ENCODE data around the gene AFM. TPM values are rescaled to one million over a fixed set of nuclear protein-coding genes. Genes with fewer than 3 reads are reported as not detected.

AFM gene
- total and polyA plus RNA-seq, 2 of the 13 experiments (the other 11 are each of a cell fraction or from before 2014, with no cell fraction given), result 0.13 to 1.8 TPM

DNA sequence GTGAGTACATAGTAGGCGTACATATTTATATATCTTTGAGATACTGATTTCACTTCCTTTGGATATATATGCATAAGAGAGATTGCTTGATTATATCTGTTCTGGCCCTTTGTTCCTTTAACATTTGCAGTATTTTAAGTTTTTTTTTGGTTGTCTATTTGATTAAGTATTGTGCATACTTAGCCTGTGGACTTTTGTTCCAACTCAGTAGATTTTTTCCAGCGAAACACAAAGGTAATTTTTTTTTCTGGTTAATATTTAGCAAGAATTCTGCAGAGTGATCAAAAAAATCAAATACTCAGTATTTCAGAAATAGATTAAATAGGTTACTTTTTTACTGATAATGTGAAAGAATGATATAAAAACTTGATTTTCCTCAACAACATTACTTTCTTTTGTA lies at the start of gene AFM (continued):
- no peak for TF ChIP-seq ZNF3 (CRISPR knock-in tag; IDR thresholded peaks at IDR 0.05)
- peak; percentile 37; the same call in 1 of the 2 replicates for TF ChIP-seq HNF4A (CRISPR knock-in tag; IDR thresholded peaks at IDR 0.05)
- TF ChIP-seq MIXL1 (CRISPR knock-in tag; IDR thresholded peaks at IDR 0.05), result peak; percentile 43; the same call in 1 of the 2 replicates
- TF ChIP-seq RORA (CRISPR knock-in tag; IDR thresholded peaks at IDR 0.05), result no peak
- TF ChIP-seq HDAC2 (CRISPR knock-in tag; IDR thresholded peaks at IDR 0.05), result no peak
- no peak for TF ChIP-seq ZNF333 (CRISPR knock-in tag; IDR thresholded peaks at IDR 0.05; ENCODE audit: borderline replicate concordance)
- TF ChIP-seq ZNF160 (CRISPR knock-in tag; IDR thresholded peaks at IDR 0.05), result no peak
- peak; percentile 74; the same call in 1 of the 2 replicates for TF ChIP-seq NCOR1 (IDR thresholded peaks at IDR 0.05; ENCODE audit: borderline replicate concordance, low read length)
- TF ChIP-seq JUN (CRISPR knock-in tag; IDR thresholded peaks at IDR 0.05), result no peak
- TF ChIP-seq, protein P1, sequence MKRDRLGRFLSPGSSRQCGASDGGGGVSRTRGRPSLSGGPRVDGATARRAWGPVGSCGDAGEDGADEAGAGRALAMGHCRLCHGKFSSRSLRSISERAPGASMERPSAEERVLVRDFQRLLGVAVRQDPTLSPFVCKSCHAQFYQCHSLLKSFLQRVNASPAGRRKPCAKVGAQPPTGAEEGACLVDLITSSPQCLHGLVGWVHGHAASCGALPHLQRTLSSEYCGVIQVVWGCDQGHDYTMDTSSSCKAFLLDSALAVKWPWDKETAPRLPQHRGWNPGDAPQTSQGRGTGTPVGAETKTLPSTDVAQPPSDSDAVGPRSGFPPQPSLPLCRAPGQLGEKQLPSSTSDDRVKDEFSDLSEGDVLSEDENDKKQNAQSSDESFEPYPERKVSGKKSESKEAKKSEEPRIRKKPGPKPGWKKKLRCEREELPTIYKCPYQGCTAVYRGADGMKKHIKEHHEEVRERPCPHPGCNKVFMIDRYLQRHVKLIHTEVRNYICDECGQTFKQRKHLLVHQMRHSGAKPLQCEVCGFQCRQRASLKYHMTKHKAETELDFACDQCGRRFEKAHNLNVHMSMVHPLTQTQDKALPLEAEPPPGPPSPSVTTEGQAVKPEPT (CRISPR knock-in tag; IDR thresholded peaks at IDR 0.05; ENCODE audit: low read depth), result no peak
- no peak for TF ChIP-seq ATAD3A (CRISPR knock-in tag; IDR thresholded peaks at IDR 0.05)
- no peak for TF ChIP-seq ZSCAN22 (CRISPR knock-in tag; IDR thresholded peaks at IDR 0.05)
- no peak for TF ChIP-seq ZNF12 (CRISPR knock-in tag; IDR thresholded peaks at IDR 0.05)
- no peak for TF ChIP-seq ZNF264 (CRISPR knock-in tag; IDR thresholded peaks at IDR 0.05)
- TF ChIP-seq GLI4 (CRISPR knock-in tag; IDR thresholded peaks at IDR 0.05; ENCODE audit: borderline replicate concordance), result no peak
- no peak for TF ChIP-seq ETV5 (CRISPR knock-in tag; IDR thresholded peaks at IDR 0.05; ENCODE audit: borderline replicate concordance)
- peak; percentile 75; the same call in 1 of the 2 replicates for TF ChIP-seq HNRNPUL1 (IDR thresholded peaks at IDR 0.05; ENCODE audit: low read depth, low read length)
- TF ChIP-seq, protein P2, sequence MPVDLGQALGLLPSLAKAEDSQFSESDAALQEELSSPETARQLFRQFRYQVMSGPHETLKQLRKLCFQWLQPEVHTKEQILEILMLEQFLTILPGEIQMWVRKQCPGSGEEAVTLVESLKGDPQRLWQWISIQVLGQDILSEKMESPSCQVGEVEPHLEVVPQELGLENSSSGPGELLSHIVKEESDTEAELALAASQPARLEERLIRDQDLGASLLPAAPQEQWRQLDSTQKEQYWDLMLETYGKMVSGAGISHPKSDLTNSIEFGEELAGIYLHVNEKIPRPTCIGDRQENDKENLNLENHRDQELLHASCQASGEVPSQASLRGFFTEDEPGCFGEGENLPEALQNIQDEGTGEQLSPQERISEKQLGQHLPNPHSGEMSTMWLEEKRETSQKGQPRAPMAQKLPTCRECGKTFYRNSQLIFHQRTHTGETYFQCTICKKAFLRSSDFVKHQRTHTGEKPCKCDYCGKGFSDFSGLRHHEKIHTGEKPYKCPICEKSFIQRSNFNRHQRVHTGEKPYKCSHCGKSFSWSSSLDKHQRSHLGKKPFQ (CRISPR knock-in tag; IDR thresholded peaks at IDR 0.05; ENCODE audit: insufficient replicate concordance), result no peak
- no peak for TF ChIP-seq ZNF616 (CRISPR knock-in tag; IDR thresholded peaks at IDR 0.05; ENCODE audit: low read depth)
- TF ChIP-seq, protein P3, sequence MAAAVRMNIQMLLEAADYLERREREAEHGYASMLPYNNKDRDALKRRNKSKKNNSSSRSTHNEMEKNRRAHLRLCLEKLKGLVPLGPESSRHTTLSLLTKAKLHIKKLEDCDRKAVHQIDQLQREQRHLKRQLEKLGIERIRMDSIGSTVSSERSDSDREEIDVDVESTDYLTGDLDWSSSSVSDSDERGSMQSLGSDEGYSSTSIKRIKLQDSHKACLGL (CRISPR knock-in tag; IDR thresholded peaks at IDR 0.05), result no peak
- TF ChIP-seq, protein P4, sequence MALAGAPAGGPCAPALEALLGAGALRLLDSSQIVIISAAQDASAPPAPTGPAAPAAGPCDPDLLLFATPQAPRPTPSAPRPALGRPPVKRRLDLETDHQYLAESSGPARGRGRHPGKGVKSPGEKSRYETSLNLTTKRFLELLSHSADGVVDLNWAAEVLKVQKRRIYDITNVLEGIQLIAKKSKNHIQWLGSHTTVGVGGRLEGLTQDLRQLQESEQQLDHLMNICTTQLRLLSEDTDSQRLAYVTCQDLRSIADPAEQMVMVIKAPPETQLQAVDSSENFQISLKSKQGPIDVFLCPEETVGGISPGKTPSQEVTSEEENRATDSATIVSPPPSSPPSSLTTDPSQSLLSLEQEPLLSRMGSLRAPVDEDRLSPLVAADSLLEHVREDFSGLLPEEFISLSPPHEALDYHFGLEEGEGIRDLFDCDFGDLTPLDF (CRISPR knock-in tag; IDR thresholded peaks at IDR 0.05), result no peak
- 0 out of 2 replicates have a peak, but pooled peaks have one; percentile 5 for TF ChIP-seq CEBPG (CRISPR knock-in tag; IDR thresholded peaks at IDR 0.05)
- no peak for TF ChIP-seq CBX1 (IDR thresholded peaks at IDR 0.05; ENCODE audit: low read depth)
- TF ChIP-seq FOXC1 (CRISPR knock-in tag; IDR thresholded peaks at IDR 0.05; ENCODE audit: borderline replicate concordance), result no peak
- TF ChIP-seq ZNF615 (CRISPR knock-in tag; IDR thresholded peaks at IDR 0.05; ENCODE audit: borderline replicate concordance), result no peak
- no peak for TF ChIP-seq SP4 (CRISPR knock-in tag; IDR thresholded peaks at IDR 0.05)
- no peak for TF ChIP-seq ZNF30 (CRISPR knock-in tag; IDR thresholded peaks at IDR 0.05)
- no peak for TF ChIP-seq SSRP1 (CRISPR knock-in tag; IDR thresholded peaks at IDR 0.05)
- peak; percentile 69; the same call in 1 of the 2 replicates for TF ChIP-seq NFIC (IDR thresholded peaks at IDR 0.05; ENCODE audit: low read length)
- TF ChIP-seq SRSF1 (optimal IDR thresholded peaks at IDR 0.05; ENCODE audit: low read depth, low read length), result no peak
- TF ChIP-seq SALL1 (CRISPR knock-in tag; IDR thresholded peaks at IDR 0.05), result no peak
